Endodermal cell (in vitro differentiated cells): ENCODE measurements around the gene ARHGAP6. TPM values are rescaled to one million over a fixed set of nuclear protein-coding genes. Genes with fewer than 3 reads are reported as not detected.

Experiments
- DNase-seq: peaks from one replicate; pipeline ENCODE4 v3.0.0-alpha.2; 2017
- H3K27ac ChIP-seq: 2 replicates; pipeline ENCODE4 v1.5.1; 2013; ENCODE audit warnings: mild to moderate bottlenecking, low read depth, low read length, moderate library complexity
- H3K27me3 ChIP-seq: 2 replicates; pipeline ENCODE4 v1.6.1; 2013; ENCODE audit warnings: mild to moderate bottlenecking, low read length, moderate library complexity; ENCODE audit not compliant: insufficient read depth, control insufficient read depth, poor library complexity, severe bottlenecking
- H3K36me3 ChIP-seq: 2 replicates; pipeline ENCODE4 v1.7.0; 2013; ENCODE audit warnings: mild to moderate bottlenecking, low read length, moderate library complexity; ENCODE audit not compliant: control insufficient read depth, insufficient read depth
- H3K4me1 ChIP-seq: one replicate; pipeline ENCODE4 v1.7.0; 2013; ENCODE audit warnings: low read length; ENCODE audit not compliant: control insufficient read depth, insufficient read depth
- H3K4me3 ChIP-seq: 2 replicates; pipeline ENCODE4 v1.5.1; 2013; ENCODE audit warnings: mild to moderate bottlenecking, low read length, moderate library complexity
- H3K9ac ChIP-seq: 2 replicates; pipeline ENCODE4 v1.6.1; 2013; ENCODE audit warnings: mild to moderate bottlenecking, low read length, moderate library complexity; ENCODE audit not compliant: poor library complexity, severe bottlenecking; ENCODE audit errors: extremely low read depth
- H3K9me3 ChIP-seq: 2 replicates; pipeline ENCODE4 v1.6.1; 2013; ENCODE audit warnings: mild to moderate bottlenecking, low read length, moderate library complexity; ENCODE audit not compliant: control insufficient read depth
- H3K27ac Mint-ChIP-seq: 2 replicates; pipeline ENCODE4 v1.8.0; 2020; ENCODE audit warnings: mixed read lengths
- H3K27me3 Mint-ChIP-seq: 2 replicates; pipeline ENCODE4 v1.8.0; 2021; ENCODE audit warnings: mild to moderate bottlenecking, mixed read lengths; ENCODE audit not compliant: insufficient read depth
- H3K36me3 Mint-ChIP-seq: 2 replicates; pipeline ENCODE4 v1.8.0; 2020; ENCODE audit warnings: low read depth, mixed read lengths
- H3K4me1 Mint-ChIP-seq: 2 replicates; pipeline ENCODE4 v1.8.0; 2020; ENCODE audit warnings: mixed read lengths
- H3K4me3 Mint-ChIP-seq: 2 replicates; pipeline ENCODE4 v1.8.0; 2020; ENCODE audit warnings: mild to moderate bottlenecking, moderate library complexity, mixed read lengths
- H3K9me3 Mint-ChIP-seq: 2 replicates; pipeline ENCODE4 v1.8.0; 2020; ENCODE audit warnings: mild to moderate bottlenecking, mixed read lengths
- WGBS, 2 experiments: methylation state at CpG; one replicate each; pipeline versions ENCODE4 v1.1.5 to v1.1.7; 2013; ENCODE audit warnings: missing lambda C conversion rate in 2 of 2, mixed read lengths in 1 of 2; ENCODE audit not compliant: insufficient coverage in 1 of 2, insufficient read length in 1 of 2; 5-methylcytosine and 5-hydroxymethylcytosine counted together
- total RNA-seq, 2 donors: library from RNA; stranded (reverse); fragmentation: NEBNext Ultra II Directional in 1 of 2; extraction: Animal tissue kit (Norgen Biotek cat#: 25700) in 1 of 2; gene quantifications; 2 replicates in 1 of 2; 3 replicates in 1 of 2; pipeline ENCODE4 v1.2.1, GENCODE V29; 2021
- TF ChIP-seq, protein P1 (sequence below): fragments of 200-600 bp; sonication (generic); conservative IDR thresholded peaks from 2 replicates; pipeline ENCODE4 v1.5.0; 2021; ENCODE audit warnings: antibody characterized with exemption, mild to moderate bottlenecking

The ARHGAP6 gene
- total RNA-seq, 2 donors from 2014 or later, result 0.48 to 0.73 TPM

DNA sequence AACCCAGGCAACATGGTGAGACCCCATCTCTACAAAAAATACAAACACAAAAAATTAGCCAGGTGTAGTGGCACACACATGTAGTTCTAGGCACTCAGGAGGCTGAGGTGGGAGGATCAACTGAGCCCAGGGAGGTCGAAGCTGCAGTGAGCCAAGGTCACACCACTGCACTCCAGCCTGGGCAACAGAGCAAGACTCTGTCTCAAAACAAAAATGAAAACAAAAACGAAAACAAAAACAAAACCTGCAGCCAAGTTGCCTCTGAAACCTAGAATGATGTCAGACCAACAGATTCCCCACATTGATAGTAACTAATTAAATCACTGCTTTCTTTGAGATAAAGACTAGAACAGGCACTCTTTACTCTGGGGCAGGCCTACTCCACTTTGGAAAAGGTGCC is 268.0 kb downstream of the ARHGAP6 start:
- Mint-ChIP-seq H3K9me3 (peaks cover 28% of the 10 kb centered on the region), H3K4me3 (no peak overlapping the region), H3K27me3 (no peaks in the 10 kb centered on the region), H3K27ac (no peak overlapping the region), H3K4me1 (no peaks in the 10 kb centered on the region), H3K36me3 (no peaks in the 10 kb centered on the region)
- TF ChIP-seq, protein P1, sequence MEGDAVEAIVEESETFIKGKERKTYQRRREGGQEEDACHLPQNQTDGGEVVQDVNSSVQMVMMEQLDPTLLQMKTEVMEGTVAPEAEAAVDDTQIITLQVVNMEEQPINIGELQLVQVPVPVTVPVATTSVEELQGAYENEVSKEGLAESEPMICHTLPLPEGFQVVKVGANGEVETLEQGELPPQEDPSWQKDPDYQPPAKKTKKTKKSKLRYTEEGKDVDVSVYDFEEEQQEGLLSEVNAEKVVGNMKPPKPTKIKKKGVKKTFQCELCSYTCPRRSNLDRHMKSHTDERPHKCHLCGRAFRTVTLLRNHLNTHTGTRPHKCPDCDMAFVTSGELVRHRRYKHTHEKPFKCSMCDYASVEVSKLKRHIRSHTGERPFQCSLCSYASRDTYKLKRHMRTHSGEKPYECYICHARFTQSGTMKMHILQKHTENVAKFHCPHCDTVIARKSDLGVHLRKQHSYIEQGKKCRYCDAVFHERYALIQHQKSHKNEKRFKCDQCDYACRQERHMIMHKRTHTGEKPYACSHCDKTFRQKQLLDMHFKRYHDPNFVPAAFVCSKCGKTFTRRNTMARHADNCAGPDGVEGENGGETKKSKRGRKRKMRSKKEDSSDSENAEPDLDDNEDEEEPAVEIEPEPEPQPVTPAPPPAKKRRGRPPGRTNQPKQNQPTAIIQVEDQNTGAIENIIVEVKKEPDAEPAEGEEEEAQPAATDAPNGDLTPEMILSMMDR, result no peak
- no peak for DNase-seq
- 80% methylated on average over 2 of the region's 2 CpGs; no CpG with 5 or more reads in 1 of the 2 experiments for WGBS, 2 experiments
- Histone ChIP-seq H3K4me3 (no peak overlapping the region), H3K27ac (no peak overlapping the region), H3K36me3 (no peaks in the 10 kb centered on the region), H3K9ac (no peak overlapping the region), H3K27me3 (no peaks in the 10 kb centered on the region), H3K4me1 (no peaks in the 10 kb centered on the region), H3K9me3 (no peaks in the 10 kb centered on the region)

DNA sequence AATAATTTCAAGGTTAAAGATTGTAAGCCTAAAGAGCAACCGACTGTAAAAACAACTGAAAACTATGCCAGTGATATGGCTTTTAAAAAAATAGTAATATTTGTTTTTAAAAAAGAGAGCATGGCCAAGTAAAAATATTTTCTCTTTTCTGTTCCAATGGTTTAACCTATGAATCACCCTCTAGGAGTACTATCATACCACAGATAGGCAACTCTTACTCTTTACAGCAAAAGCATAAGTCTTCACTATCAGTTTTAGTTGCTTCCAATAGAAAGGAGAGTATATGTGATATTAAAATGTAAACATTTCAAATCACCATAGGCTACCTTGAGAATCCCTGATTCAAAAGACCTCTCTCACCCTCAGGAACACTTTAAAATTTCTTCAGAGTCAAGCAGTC is 269.9 kb downstream of the ARHGAP6 start:
- H3K4me1 ChIP-seq, result no peaks in the 10 kb centered on the region
- no peak for DNase-seq
- H3K4me3 ChIP-seq, result no peak overlapping the region
- no peak overlapping the region for H3K27ac ChIP-seq
- no CpG with 5 or more reads among the region's 1 CpG for WGBS, 2 experiments
- H3K9ac ChIP-seq, result no peak overlapping the region
- no peaks in the 10 kb centered on the region for H3K27me3 Mint-ChIP-seq
- H3K9me3 Mint-ChIP-seq, result peaks cover 31% of the 10 kb centered on the region
- H3K4me1 Mint-ChIP-seq, result no peaks in the 10 kb centered on the region
- no peak overlapping the region for H3K27ac Mint-ChIP-seq
- TF ChIP-seq, protein P1, result no peak
- no peaks in the 10 kb centered on the region for H3K27me3 ChIP-seq
- H3K9me3 ChIP-seq, result no peaks in the 10 kb centered on the region
- no peak overlapping the region for H3K4me3 Mint-ChIP-seq
- no peaks in the 10 kb centered on the region for H3K36me3 Mint-ChIP-seq
- no peaks in the 10 kb centered on the region for H3K36me3 ChIP-seq

GRCh38 chrX:11393949-11394654 is 271.6 kb downstream of the ARHGAP6 start:
- Histone ChIP-seq H3K9ac (no peak overlapping the region), H3K9me3 (no peaks in the 10 kb centered on the region), H3K4me3 (no peak overlapping the region), H3K27ac (no peak overlapping the region), H3K4me1 (no peaks in the 10 kb centered on the region), H3K36me3 (no peaks in the 10 kb centered on the region), H3K27me3 (no peaks in the 10 kb centered on the region)
- no peak overlapping the region for H3K4me3 Mint-ChIP-seq
- no peaks in the 10 kb centered on the region for H3K4me1 Mint-ChIP-seq
- TF ChIP-seq, protein P1, result no peak
- no peak overlapping the region for H3K27ac Mint-ChIP-seq
- WGBS, 2 experiments, result 100% methylated on average over 1 of the region's 2 CpGs; no CpG with 5 or more reads in 1 of the 2 experiments
- H3K27me3 Mint-ChIP-seq, result no peaks in the 10 kb centered on the region
- peaks cover 24% of the 10 kb centered on the region for H3K9me3 Mint-ChIP-seq
- H3K36me3 Mint-ChIP-seq, result no peaks in the 10 kb centered on the region
- DNase-seq, result no peak
